NB4 (cell line): ENCODE measurements around the gene SFN.

Experiments
- DNase-seq: peaks from one replicate; pipeline ENCODE4 v3.0.0; 2010; ENCODE audit warnings: low read depth
- H3K4me3 ChIP-seq: one replicate; pipeline ENCODE4 v1.5.1; 2011; ENCODE audit warnings: mild to moderate bottlenecking, low read depth, low read length, moderate library complexity
- MYC ChIP-seq: IDR thresholded peaks from 2 replicates; pipeline ENCODE4 v1.6.1; 2011; ENCODE audit warnings: low read depth, low read length
- POLR2A ChIP-seq: IDR thresholded peaks from 2 replicates; pipeline ENCODE4 v1.6.1; 2011; ENCODE audit warnings: mild to moderate bottlenecking; ENCODE audit not compliant: insufficient read length; ENCODE audit errors: extremely low read depth
- TF ChIP-seq, protein P1 (sequence below): IDR thresholded peaks from 2 replicates; pipeline ENCODE4 v1.6.1; 2011; ENCODE audit warnings: low read depth, low read length
- TF ChIP-seq, protein P2 (sequence below): IDR thresholded peaks from one replicate; pipeline ENCODE4 v1.5.1; 2012; ENCODE audit warnings: low read depth, low read length

Gene SFN

DNA sequence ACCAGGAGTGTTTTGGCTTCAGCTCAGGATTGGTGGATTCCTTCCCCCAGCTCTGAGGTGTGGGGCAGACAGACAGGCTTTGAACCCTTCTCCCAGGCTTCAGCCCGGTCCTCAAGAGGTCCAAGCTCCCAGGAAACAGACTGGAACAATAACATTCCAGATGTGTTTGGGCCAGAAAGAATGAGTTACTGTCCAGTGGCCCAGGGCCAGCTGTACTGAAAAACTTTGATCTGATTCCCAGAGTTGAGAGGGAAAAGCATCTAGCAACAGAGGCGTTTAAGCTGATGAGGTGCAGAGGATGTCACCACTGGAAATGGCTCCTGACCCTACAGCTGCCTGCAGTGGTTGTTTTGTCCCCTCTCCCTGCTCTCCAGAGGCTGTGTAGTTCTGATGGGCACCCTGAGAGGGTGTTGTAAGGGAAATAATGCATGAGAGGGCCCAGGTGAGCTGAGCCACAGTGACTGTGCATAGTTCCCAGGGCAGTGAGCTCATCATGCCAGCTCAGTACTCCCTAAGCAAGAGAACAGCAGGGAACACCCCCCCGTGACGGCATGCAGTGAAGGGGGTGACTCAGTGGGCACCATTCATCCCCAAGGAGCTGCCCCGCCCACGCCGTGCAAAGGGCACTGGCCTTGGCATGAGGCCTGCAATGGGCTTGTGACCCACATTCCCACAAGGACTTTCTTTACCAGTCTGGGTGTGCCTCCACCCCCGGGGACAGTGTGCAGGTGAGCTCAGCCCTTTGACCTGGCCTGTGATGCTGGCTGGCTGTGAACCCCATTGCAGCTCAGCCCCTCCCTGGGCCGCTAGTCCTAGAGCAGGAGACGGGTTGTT is 13.8 kb upstream of the SFN start:
- TF ChIP-seq, protein P1, sequence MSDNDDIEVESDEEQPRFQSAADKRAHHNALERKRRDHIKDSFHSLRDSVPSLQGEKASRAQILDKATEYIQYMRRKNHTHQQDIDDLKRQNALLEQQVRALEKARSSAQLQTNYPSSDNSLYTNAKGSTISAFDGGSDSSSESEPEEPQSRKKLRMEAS = no peak
- TF ChIP-seq, protein P2, sequence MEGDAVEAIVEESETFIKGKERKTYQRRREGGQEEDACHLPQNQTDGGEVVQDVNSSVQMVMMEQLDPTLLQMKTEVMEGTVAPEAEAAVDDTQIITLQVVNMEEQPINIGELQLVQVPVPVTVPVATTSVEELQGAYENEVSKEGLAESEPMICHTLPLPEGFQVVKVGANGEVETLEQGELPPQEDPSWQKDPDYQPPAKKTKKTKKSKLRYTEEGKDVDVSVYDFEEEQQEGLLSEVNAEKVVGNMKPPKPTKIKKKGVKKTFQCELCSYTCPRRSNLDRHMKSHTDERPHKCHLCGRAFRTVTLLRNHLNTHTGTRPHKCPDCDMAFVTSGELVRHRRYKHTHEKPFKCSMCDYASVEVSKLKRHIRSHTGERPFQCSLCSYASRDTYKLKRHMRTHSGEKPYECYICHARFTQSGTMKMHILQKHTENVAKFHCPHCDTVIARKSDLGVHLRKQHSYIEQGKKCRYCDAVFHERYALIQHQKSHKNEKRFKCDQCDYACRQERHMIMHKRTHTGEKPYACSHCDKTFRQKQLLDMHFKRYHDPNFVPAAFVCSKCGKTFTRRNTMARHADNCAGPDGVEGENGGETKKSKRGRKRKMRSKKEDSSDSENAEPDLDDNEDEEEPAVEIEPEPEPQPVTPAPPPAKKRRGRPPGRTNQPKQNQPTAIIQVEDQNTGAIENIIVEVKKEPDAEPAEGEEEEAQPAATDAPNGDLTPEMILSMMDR = no peak
- TF ChIP-seq POLR2A (no peak), MYC (no peak)
- H3K4me3 ChIP-seq = no peak overlapping the region
- no peak for DNase-seq

DNA sequence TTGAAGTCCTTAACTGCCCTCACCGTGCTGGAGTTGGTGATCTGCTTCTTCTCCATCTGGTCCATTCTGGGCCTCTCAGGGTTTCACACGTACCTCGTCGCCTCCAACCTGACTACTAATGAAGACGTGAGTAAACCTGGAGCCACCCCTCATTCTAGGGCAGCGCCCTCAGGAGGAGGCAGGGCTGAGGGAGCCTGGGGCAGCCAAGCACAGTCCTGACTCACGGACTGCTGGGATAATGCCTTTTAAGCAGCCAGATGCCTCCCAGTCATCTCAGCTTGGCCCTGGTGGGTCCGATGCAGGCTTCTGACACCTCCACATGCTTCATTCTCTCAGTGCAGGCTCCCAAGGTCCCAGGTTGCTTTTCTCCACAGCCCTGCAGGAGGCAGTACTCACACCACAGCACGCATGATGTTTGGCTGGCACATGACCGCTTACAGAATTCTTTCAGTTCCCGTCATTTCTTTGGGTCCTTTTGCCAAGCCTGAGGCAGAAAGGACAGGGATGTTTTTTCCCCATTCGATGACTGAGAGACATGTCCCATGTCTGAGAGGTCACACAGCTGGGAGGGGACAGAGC is 11.8 kb upstream of the SFN start:
- no peak for TF ChIP-seq MYC
- TF ChIP-seq, protein P2 = peak; percentile 14
- TF ChIP-seq, protein P1 = no peak
- DNase-seq = no peak
- H3K4me3 ChIP-seq = no peak overlapping the region

DNA sequence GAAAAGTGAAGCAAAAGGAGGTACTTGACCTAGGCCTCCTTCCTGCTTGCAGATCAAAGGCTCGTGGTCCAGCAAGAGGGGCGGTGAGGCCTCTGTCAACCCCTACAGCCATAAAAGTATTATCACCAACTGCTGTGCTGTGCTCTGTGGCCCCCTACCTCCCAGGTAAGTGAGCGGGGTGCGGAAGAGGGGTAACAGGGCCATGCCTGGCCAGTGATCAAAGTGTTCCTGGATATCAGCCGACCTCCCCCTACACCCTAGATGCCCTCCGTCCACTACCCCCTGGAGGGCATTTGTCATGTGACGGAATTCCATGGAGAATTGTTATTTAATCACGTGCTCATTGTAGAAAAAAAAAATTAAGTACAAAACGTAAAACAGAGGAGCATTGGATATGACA is 10.2 kb upstream of the SFN start:
- DNase-seq = no peak
- TF ChIP-seq POLR2A = no peak
- no peak for TF ChIP-seq MYC
- TF ChIP-seq, protein P2 = no peak
- TF ChIP-seq, protein P1 = no peak
- H3K4me3 ChIP-seq = no peak overlapping the region

GRCh38 chr1:26853156-26853555 is 9.8 kb upstream of the SFN start:
- peak; percentile 77 for DNase-seq
- no peak overlapping the region for H3K4me3 ChIP-seq
- TF ChIP-seq, protein P2 = peak; percentile 79
- TF ChIP-seq MYC = no peak

DNA sequence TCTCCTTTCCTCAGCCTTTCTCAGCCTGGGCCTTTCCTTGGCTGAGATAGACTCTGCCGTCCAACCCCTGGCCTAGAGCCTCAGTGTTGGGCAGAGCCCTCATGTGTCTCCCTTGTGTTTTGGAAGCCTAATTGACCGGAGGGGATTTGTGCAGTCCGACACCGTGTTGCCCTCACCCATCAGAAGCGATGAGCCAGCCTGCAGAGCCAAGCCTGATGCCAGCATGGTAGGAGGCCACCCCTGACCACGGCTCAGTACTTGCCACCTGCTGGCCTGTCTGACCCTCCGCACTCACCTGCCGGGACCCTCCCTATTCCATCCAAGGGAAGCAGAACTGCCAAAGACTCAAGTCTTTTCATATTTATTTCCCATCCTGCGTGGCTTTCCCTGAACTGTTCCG is 9.3 kb upstream of the SFN start:
- DNase-seq = no peak
- TF ChIP-seq, protein P2 = no peak
- TF ChIP-seq POLR2A (no peak), MYC (no peak)
- TF ChIP-seq, protein P1 = no peak
- no peak overlapping the region for H3K4me3 ChIP-seq
